ENCODE data around the gene TTLL10.

Gene TTLL10

DNA sequence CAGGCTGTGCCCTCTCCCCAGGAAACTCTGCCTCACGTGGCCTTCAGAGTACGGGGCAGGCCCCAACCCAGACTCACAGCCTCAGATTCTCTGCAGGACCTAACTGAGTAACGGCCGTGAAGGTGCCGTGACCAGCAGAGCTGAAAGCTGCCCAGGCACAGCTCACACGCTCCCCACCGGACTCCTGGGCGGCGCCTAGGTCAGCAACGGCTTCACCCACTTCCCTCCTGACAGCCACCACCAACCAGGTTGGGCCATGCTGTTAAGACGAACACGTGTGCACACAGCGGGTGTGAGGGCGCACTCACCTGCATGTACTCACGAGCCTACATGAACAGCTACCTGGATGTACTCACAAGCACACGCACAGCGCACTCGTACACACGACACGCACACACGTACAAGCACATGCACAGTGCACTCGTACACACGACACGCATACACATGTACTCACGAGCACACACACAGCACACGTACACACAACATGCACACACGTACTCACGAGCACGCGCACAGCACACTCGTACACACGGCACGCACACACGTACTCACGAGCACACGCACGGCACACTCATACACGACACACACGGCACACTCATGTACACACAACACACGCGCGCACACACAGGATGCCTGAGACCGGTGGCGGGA is 49.0 kb downstream of the TTLL10 start:
- no peak for DNase-seq (ENCODE audit: low spot score)

DNA sequence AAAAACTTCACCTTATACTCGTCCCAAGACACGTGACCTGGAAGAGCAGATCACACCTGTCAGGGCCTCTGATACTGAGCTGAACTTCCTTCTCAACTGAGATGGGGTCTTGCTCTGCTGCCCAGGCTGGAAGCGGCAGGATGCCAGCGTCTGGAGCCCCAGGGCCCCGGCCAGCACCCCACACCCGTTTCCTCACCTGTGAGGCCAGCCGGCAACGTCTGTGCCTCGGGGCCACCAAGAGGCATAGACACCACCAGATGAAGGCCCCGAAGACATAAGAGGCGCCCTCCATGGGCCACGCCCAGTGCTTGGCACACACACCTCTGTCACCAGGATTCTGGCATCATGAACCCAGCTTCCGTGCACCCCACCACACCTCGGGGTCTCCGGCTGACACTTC is 49.6 kb downstream of the TTLL10 start:
- DNase-seq (ENCODE audit: low spot score): no peak

GRCh38 chr1:1223891-1224290 is 50.2 kb downstream of the TTLL10 start:
- DNase-seq (ENCODE audit: low spot score): no peak

DNA sequence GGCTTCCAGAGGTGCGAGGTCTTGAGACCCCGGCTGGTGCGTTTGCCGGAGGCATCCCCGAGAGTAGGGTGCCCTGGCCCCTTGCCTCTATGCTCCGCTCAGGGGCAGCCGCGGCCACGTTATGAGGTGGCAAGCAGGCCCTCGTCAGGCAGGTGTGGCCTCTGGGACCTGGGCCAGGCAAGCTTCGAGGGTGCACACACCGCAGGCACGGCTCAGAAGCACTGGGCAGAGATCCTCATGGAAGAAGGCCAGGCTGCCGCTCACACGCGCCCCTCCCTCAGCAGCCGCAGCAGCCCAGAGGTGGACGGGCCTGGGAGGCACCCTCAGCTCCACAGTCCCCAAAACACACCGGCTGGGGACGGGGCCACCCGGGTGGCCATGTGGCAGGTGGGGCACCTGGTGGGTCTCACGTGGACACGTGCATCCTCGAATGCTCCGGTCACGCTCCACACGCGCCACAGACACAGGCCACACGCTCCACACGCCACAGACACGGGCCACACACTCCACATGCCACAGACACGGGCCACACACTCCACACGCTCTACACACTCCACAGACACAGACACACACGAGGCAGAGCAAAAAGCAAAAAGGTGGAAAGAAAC is 51.7 kb downstream of the TTLL10 start:
- DNase-seq (ENCODE audit: low spot score): no peak

GRCh38 chr1:1225913-1226312 is 52.2 kb downstream of the TTLL10 start:
- no peak for DNase-seq (ENCODE audit: low spot score)

DNA sequence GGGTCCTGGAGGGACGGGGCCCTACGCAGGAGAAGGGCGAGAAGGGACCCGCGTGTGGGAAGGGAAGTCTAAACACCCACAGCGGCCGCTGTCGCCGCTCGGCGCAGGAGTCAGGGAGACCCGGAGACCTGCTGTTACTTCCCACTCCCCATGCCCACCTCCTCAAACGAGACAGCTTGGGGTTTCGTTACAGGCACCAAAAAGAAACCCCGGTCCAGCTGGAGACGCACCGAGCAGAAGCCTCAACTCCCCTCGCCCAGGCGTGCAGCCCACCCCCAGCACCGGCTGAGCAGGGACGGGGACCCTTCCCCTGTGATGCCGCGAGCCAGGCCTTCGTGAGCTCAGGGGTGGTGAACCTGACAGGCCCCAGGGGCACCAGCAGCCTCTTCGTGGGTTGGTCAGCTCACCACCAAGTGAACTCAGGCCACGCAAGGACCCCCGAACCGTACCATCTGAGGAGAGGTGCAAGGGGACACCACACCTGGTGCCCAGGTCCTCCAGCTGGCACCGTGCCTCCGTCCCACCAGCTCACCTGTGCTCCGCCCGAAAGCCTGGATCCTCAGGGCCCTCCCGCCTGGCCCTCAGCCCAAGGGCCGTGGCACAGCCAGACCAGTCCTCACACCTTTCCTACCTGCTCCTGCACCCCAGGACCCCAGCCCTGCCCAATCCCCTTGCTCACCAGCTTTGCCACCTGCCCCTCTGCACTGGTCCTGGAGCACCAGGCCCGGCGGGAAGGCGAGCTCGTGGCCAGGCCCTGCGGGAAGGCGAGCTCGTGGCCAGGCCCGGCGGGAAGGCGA is 53.1 kb downstream of the TTLL10 start:
- no peak for DNase-seq (ENCODE audit: low spot score)

DNA sequence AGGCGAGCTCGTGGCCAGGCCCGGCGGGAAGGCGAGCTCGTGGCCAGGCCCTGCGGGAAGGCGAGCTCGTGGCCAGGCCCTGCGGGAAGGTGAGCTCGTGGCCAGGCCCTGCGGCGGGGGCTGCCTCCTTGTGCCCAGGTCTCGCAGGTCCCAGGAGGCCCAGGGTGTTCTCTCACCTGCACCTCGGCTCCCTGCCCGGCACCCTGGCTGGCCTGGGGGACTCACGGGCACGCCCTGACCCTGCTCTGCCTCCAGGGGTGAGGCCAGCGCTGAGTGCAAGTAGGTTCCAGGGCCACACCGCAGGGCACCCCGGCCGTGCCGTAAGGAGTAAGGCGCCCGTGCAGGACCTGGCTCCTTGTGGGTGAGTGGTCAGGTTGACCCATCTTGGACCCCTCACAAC is 53.7 kb downstream of the TTLL10 start:
- DNase-seq (ENCODE audit: low spot score): no peak

DNA sequence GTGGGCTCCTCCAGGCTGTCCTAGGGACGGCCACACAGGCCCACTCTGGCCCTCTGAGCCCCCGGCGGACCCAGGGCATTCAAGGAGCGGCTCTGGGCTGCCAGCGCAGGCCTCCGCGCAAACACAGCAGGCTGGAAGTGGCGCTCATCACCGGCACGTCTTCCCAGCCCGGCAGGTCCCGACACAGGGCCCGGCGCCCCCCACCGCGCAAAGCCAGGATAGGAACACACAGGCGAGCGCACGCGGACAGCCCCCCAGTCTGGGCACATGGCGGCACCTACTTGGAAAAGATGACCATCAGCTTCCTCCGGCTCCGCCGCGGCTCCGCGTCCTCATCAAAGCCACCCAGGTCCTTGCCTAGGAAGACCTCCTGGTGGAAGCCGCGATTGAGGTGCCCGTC is 54.5 kb downstream of the TTLL10 start:
- DNase-seq (ENCODE audit: low spot score): no peak

DNA sequence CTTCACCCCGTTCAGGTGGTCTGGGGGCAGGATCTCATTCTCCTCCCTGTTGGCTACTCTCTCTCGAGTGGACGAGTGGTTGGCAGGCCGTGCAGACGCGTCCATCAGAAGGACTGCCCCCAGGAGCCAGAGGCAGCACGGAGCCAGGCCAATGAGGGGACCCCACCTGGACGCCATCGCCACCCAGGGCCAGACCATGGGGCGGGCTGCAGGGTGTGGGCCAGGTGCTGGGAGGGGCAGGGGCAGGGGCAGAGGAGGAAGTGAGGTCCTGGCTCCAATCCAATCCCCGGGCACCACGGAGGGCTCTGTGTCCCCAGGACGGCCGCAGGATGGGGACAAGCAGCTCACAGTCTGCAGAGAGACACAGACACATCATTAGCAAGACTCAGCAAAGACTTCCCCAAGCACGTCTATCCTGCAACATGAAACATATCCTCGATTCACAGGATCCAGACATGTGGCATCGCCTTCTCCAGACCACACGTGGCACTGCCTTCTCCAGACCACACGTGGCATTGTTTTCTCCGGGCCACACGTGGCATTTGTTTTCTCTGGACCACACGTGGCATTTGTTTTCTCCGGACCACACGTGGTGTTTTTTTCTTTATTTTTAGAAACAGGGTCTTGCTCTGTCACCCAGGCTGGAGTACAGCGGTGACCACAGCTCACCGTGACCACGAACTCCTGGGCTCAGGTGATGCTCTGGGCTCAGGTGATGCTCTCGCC is 55.1 kb downstream of the TTLL10 start:
- no peak for DNase-seq (ENCODE audit: low spot score)

- DNase-seq (ENCODE audit: low spot score): no peak
These were observed 56.1 kb downstream of the TTLL10 start for GRCh38 chr1:1229770-1230169.

GRCh38 chr1:1230656-1231399 is 57.1 kb downstream of the TTLL10 start:
- DNase-seq (ENCODE audit: low spot score): peak; percentile 58

DNA sequence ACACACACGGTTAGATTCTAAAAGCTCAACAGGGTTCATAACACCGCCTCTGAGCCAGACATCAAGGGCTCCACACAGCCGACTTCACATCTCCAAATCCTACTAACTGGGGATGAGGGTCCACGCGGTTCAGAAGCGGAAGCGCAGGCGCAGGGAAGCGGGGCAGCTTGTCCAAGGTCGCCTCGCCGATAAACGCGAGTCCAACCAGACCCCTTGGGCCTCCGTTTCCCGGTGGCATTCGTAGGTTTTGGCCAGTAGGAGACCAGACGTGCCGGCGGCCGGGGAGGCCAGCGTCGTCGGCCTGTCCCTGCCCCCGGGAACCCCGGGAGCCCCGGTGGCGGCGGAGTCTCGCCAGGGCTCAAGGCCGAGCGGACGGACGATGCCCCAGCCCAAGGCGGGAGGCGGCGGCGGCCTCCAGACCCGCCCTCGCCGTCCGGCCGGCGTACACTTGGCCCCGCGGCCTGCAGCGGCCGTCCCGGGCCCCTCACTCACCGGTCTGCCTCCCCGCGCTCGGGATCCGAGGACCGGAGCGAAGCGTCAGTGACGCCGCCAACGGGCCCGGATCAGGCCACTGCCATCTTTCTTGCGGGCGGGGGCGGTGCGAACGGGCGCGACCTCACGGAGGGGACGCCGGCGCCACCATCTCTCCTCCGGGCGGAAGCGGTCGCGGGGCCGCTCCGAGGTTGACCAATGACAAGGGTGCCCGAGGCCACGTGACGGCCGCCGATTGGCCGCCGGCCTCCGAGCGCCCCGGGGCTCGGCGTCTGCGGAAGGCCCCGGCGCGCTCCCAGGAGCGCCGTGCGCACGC is 57.9 kb downstream of the TTLL10 start, which contains the start of gene SDF4:
TSS of gene SDF4 (minus strand) at position 602 of the 808 bp plus-strand sequence. CDS start 3,229 bp downstream, outside the sequence.
- peak; percentile 95 for DNase-seq (ENCODE audit: low spot score)

DNA sequence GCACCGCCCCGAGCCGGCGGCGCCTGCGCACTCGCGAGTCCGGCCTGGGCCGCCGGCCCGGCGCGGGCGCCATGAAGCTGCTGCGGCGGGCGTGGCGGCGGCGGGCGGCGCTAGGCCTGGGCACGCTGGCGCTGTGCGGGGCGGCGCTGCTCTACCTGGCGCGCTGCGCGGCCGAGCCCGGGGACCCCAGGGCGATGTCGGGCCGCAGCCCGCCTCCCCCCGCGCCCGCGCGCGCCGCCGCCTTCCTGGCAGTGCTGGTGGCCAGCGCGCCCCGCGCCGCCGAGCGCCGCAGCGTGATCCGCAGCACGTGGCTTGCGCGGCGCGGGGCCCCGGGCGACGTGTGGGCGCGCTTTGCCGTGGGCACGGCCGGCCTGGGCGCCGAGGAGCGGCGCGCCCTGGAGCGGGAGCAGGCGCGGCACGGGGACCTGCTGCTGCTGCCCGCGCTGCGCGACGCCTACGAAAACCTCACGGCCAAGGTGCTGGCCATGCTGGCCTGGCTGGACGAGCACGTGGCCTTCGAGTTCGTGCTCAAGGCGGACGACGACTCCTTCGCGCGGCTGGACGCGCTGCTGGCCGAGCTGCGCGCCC is 58.6 kb downstream of the TTLL10 start, which contains the start of gene B3GALT6:
TSS of gene B3GALT6 (plus strand) at position 30 of the 588 bp plus-strand sequence. CDS start at position 72, 42 bp downstream.
- DNase-seq (ENCODE audit: low spot score): no peak

GRCh38 chr1:1232796-1233566 is 59.3 kb downstream of the TTLL10 start:
- no peak for DNase-seq (ENCODE audit: low spot score)

DNA sequence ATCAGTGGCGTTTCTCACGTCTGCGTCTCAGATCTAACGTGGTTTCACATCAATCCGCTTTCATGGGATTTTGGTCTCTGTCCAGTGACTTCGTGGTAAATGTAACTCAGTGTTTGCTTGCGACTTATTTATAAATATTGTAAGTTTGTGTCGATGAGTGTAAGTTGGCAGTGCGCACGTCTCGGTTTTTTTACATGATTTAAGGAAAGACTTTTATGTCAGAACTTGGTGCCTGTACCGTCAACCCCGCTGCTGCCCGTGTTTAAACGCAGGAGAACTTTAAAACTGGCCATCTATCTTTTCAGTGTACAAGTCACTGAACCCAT is 59.9 kb downstream of the TTLL10 start:
- no peak for DNase-seq (ENCODE audit: low spot score)

DNA sequence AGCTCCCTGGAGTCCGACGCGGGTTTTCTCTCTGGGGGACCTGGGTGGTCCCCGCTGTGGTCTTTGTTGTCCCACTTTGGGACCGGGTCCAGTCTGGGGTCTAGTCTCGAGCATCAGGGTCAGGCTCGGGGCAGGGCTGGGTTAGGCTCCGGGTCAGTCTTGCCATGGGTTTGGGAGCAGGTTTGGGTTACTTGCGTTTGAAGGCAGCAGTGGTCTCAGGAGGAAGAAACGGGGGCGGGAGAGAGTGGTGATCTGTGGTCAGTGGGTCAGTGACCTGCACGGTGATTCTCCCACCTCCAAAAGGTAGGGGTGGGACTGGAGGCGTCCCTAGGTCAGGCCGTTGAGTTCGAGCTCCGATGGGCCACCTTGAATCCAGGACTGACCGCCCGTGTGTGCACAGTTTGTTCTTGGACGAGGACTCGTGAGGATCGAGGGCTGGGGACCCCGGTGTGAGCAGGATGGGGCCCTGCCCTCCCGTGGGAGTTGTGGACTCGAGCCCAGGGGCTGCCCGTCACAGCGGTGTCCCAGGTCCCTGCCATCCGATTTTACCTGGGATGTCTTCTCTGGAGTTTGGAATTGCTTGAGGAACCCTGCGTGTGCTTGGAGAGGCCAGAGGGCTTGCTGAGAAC is 60.6 kb downstream of the TTLL10 start:
- DNase-seq (ENCODE audit: low spot score): no peak

GRCh38 chr1:1235016-1235744 is 61.5 kb downstream of the TTLL10 start:
- DNase-seq (ENCODE audit: low spot score): no peak

- no peak for DNase-seq (ENCODE audit: low spot score)
These were observed 62.6 kb downstream of the TTLL10 start for GRCh38 chr1:1236176-1236763.

All from kidney capillary endothelial cell (primary cell).